ENCODE results near the gene NT5C1B.

The NT5C1B gene

DNA sequence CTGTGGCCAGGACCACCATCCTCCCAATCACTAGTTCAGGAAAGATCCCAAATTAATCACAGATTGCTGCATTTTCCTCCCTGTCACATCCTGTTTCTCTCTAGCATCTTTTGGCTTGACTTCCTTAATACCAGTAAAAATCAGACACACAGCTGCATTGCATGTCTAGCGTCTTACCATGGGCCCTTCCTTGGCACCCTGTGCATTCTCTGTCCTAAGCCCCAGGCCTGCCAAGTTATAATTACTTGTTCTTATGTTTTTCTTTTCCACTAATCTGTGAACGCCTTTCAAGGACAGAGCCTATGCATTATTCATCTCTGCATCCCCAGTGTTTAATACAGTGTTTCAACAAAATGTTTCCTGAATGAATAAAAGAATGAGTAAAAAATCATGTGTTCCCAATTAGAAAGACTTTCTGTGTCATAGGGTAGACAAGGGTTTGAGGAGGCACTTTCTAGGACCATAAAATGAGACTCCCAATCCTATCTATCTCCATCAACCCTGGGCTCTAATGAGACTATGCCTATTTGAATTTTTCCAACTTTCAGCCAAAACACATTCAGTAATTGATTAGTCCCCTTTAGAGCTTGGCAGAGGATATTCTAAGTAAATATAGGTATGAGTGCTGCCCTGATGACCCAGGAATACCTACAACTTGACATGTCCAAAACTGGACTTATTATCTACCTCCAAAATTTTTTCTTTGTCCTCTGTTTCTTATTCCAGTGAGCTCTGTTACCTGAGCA lies 10.3 kb upstream of the NT5C1B start:
- DNase-seq = no peak

DNA sequence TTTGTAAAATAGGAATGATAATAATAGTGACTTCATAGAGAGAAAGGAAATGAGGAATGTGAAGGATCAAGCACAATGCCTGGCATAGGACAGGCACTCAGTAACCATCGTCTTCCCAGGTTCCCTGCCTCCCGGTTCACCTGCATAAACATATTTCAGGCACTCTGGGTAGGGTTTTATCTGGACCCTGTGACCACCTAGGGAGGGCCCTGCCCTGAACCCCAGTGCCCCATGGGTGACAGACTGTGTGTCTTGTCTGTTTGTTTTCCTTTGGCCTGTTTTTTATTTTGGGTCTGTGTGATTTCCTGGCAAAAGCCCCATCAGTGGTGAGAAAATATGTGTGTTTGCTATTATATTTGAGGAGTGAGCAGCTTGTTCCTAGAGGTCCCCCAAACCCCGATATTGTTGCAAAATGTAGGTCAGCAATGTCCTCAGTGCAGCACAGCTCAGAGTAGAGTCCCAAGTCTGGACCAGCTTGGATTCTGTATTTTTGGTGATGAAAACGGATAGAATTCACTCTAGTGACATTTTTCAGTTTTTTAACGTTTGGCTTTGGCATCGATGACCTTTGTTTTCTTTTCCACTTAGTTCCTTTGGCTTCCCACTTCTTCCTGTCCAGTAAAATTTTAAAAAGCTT lies 9.6 kb upstream of the NT5C1B start:
- no peak for DNase-seq

DNA sequence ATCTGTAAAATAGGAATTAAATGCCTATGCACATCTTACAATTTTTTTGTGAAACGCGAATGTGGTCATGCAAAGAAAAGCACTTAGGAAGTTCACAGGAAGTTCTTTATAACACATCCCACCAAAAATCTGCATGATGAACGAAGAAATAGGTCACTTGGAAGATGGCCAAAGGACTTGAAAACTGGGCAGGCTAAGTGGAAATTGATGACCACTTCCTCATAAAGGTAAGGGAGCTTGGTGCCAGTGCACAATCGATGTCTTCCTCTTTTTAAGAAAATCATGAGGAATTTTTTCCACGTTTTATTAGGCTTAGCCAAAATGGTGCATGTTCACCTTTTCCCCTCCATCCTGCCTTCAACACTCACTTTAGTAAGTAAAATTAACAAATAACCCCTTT lies 8.2 kb upstream of the NT5C1B start:
- DNase-seq = no peak

GRCh38 chr2:18596993-18597392 lies 7.6 kb upstream of the NT5C1B start:
- DNase-seq = no peak

- DNase-seq = no peak
Measured at GRCh38 chr2:18593496-18593895, 4.1 kb upstream of the NT5C1B start.

- DNase-seq = no peak
Measured at GRCh38 chr2:18592372-18592771, 3.0 kb upstream of the NT5C1B start.

- DNase-seq = no peak
Measured at GRCh38 chr2:18588802-18589201, 567 bp downstream of the NT5C1B start.

GRCh38 chr2:18588049-18588448 lies 1.3 kb downstream of the NT5C1B start:
- DNase-seq = no peak

- no peak for DNase-seq
Measured at GRCh38 chr2:18585526-18585925, 3.8 kb downstream of the NT5C1B start.

DNA sequence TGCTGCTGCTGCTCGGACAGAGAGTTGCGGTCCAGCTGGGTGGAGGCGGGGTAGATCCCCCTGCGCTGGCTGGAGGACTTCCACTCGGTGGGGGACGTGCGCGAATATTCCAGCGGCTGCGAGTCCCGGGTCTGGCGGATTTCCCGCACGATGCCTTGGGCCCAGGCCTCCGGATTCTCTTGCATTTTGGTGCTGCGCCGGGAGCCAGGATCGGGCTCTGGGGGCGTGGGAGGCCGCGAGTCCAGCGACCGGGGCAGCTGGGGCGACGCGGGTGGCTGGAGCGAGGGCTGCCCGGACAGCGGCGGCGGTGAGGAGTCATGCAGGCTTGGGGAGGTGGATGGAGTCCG lies 4.8 kb downstream of the NT5C1B start:
- no peak for DNase-seq

DNA sequence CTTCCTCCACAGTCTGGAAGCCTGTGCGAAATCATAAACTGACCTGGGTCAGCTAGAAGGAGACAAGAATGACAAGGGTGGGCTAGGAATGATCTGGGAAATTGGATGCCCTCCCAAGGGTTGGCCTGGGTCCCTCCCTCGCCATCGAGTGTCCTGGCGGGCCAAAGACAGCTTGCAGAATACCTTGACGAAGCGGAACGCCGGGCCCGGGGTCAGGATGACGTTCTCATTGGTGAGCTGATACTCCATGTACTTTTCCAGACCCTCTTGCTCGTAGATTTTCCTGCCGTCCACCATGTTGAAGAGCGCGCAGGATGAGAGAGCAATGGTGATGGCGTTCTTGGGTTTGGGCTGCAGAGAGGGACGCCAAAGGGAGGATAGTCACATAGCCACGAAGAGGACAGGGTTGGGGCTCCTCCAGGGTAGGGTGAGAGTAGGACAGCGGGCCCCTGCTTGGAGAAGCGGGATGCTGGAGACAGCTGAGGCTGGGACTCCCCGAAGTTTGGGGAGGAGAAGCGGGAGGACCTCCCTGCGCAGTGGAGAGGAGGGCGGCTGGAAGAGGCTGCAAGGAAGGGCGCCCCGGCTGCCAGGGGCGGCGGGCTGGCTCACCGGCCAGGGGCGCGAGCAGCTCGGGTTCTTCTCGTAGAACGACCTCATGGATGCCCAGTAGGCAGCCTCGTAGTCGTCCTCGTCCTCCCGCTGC lies 5.3 kb downstream of the NT5C1B start:
- no peak for DNase-seq

GRCh38 chr2:18580606-18581005 lies 8.8 kb downstream of the NT5C1B start:
- no peak for DNase-seq

GRCh38 chr2:18578033-18578432 lies 11.3 kb downstream of the NT5C1B start:
- DNase-seq = no peak

GRCh38 chr2:18566145-18566769 lies 23.1 kb downstream of the NT5C1B start:
- DNase-seq = no peak

DNA sequence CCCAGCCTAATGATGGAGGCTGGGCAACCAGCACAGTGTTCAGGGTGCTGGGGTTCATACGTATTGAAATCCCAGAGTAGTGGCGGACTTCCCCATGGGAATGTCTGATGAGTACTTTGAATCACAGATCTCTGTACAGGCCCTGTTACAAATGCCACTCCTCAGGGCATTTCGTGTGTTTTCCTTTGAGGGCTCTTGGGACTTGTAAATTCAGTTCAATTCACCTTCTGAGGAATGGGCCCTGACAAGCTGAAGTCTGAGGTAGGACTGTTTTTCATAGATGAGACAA lies 28.6 kb downstream of the NT5C1B start:
- DNase-seq = no peak

GRCh38 chr2:18560031-18560796 lies 29.2 kb downstream of the NT5C1B start, which contains the start of gene RDH14:
Gene RDH14 (minus strand): TSS chr2:18560653. CDS start chr2:18560572, 81 bp downstream.
- DNase-seq = peak; percentile 95

DNA sequence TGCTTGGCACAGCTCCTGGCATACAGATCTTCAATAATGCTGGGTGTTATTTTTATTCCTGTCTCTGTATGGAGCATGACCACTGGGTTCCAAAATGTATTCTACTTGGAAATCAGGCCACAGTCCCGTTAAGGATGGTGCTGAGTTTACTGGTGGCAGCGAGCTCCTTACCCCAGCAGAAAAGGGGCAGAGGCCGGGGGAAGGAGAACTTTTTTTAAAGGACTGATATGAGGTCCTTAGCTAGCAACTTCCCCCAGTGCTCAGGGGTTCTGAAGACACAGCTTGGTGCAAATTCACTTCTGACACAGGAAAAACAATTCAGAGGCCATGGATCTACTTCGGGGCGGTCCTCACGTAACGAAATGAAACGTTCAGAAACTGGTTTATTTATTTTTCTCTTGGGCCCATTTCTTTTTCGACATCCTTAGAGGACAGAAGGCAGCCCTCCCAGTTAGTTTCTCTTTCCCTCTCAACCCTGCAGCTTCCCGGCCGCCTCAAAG lies 29.8 kb downstream of the NT5C1B start:
- DNase-seq = no peak

DNA sequence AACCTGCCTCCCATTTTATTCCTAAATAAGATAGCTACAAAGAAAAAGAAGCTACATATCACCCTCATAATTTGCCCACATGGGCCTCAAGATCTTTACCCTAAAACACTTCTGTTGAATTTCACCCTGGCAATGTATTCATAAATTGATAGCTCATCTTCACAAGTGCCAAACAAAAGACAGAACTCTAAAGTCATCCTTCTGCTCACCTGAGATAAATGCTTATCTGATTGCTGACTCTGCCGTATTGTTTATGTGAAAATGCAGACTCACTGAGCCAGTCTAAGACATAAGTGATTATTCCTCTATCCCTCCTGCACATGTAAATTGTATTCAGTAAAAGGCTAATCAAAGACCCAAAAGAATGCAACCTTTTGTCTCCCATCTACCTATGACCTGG lies 30.9 kb downstream of the NT5C1B start:
- no peak for DNase-seq

DNA sequence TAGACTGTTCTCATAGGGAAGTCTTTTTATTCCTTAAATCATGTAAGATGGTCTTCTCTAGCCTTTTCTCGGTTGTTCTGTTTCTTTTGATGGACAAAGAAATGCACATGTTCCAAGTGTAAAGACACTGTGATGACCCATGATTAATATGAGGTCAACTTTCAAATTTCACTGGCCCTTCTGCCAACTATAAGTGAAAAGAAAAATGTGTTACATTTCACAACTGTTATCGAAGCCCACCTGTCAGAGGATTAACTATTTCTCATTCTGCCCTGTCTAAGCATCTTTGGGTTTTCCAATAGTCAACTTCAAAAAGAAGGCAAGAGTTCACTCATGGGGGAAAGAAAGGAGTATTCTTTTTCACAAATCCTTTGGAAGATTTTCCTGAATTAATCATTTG lies 32.2 kb downstream of the NT5C1B start:
- no peak for DNase-seq

GRCh38 chr2:18552351-18553077 lies 36.9 kb downstream of the NT5C1B start:
- DNase-seq = no peak

GRCh38 chr2:18551623-18552022 lies 37.7 kb downstream of the NT5C1B start:
- DNase-seq = no peak

GRCh38 chr2:18551169-18551568 lies 38.2 kb downstream of the NT5C1B start:
- DNase-seq = no peak
